HG03135 (cell line): ENCODE data around the gene TMEM37.

Experiments used
- ATAC-seq: cut with Tn5 transposase; IDR thresholded peaks from one replicate; pipeline ENCODE4 v1.9.1; 2021; ENCODE audit warnings: mild to moderate bottlenecking, moderate library complexity; ENCODE audit not compliant: unreplicated experiment

Gene TMEM37

GRCh38 chr2:119449521-119449920 lies 17.9 kb downstream of the TMEM37 start:
- ATAC-seq = no peak

GRCh38 chr2:119451336-119452050 lies 19.8 kb downstream of the TMEM37 start:
- no peak for ATAC-seq

- ATAC-seq = no peak
Observed at GRCh38 chr2:119453972-119454593, 22.4 kb downstream of the TMEM37 start.

GRCh38 chr2:119455066-119455718 lies 23.5 kb downstream of the TMEM37 start:
- no peak for ATAC-seq

GRCh38 chr2:119460076-119460475 lies 28.4 kb downstream of the TMEM37 start:
- ATAC-seq = no peak

GRCh38 chr2:119461811-119462210 lies 30.2 kb downstream of the TMEM37 start:
- no peak for ATAC-seq

- ATAC-seq = no peak
Observed at GRCh38 chr2:119462574-119462973, 30.9 kb downstream of the TMEM37 start.

GRCh38 chr2:119463136-119463535 lies 31.5 kb downstream of the TMEM37 start:
- ATAC-seq = no peak

GRCh38 chr2:119463990-119464389 lies 32.3 kb downstream of the TMEM37 start:
- ATAC-seq = no peak

- no peak for ATAC-seq
Observed at GRCh38 chr2:119464981-119465380, 33.3 kb downstream of the TMEM37 start.

- ATAC-seq = no peak
Observed at GRCh38 chr2:119465687-119466086, 34.0 kb downstream of the TMEM37 start.

- no peak for ATAC-seq
Observed at GRCh38 chr2:119466373-119466772, 34.7 kb downstream of the TMEM37 start.

GRCh38 chr2:119468154-119468955 lies 36.7 kb downstream of the TMEM37 start:
- no peak for ATAC-seq

- ATAC-seq = no peak
Observed at GRCh38 chr2:119469131-119469530, 37.5 kb downstream of the TMEM37 start.

- ATAC-seq = no peak
Observed at GRCh38 chr2:119469661-119470297, 38.1 kb downstream of the TMEM37 start.

GRCh38 chr2:119472749-119473148 lies 41.1 kb downstream of the TMEM37 start:
- ATAC-seq = no peak

- ATAC-seq = no peak
Observed at GRCh38 chr2:119473621-119474370, 42.1 kb downstream of the TMEM37 start.

- ATAC-seq = no peak
Observed at GRCh38 chr2:119474371-119475224, 42.9 kb downstream of the TMEM37 start.

GRCh38 chr2:119475225-119475856 lies 43.7 kb downstream of the TMEM37 start:
- no peak for ATAC-seq
